Stimulated activated CD4-positive, alpha-beta T cell treated with anti-CD3 and anti-CD28 coated beads, Interleukin-15, amount 100 ng/mL, for 24 hours (primary cell): ENCODE measurements around the gene PUS1.
A peak's percentile ranks its signal among the peaks of the same experiment; 100 is the strongest.

Experiments used
- DNase-seq: peaks from one replicate; pipeline ENCODE4 v3.0.0-alpha.2; 2020

PUS1 gene

DNA sequence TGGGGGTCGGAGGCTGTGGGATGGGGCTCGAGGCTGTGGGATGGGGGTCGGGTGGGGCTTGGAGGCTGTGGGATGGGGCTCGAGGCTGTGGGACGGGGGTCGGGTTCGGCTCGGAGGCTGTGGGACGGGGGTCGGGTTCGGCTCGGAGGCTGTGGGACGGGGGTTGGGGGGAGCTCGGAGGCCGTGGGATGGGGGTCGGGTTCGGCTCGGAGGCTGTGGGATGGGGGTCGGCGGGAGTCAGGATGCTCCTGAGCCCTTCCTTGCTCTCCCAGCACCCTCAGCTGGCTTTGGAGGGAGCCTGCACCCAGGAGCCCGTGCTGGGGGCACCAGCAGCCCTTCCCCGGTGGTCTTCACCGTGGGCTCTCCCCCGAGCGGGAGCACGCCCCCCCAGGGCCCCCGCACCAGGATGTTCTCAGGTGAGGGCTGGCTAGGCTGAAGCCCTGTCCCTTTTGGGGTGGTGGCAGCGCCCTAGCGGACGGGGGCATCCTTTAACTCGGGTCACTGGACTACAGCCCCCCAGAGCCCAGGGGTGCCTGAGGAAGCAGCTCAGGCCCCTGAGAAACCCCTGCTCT lies 11.9 kb upstream of the PUS1 start:
- no peak for DNase-seq

DNA sequence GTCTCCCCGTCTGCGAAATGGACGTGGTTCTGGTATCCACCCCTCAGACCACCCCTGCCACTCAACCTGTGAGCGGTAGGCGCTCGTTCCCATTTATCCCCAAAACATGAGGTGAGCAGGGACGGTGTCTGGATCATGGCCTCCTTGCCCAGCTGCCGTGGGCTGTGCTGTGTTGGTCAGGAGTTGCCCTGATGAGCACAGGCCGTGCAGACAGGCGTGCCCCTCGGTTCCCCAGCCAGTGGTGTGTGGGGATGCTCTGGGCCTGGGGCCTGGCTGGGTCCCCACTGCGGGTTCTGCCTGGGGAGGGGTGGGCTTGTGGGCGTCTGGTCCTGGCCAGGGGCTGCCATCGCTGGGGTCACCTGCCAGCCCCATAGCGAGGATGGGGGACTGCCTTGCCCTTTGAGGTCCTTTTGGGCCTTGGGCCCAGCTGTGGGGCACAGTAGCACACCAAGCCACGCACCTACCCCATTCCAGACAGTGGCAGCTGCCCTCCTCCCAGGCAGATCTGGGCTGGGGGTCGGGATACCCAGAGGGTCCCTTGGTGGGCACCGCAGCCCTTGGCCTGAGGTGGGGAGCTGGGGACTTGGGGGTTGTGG lies 11.3 kb upstream of the PUS1 start:
- no peak for DNase-seq

DNA sequence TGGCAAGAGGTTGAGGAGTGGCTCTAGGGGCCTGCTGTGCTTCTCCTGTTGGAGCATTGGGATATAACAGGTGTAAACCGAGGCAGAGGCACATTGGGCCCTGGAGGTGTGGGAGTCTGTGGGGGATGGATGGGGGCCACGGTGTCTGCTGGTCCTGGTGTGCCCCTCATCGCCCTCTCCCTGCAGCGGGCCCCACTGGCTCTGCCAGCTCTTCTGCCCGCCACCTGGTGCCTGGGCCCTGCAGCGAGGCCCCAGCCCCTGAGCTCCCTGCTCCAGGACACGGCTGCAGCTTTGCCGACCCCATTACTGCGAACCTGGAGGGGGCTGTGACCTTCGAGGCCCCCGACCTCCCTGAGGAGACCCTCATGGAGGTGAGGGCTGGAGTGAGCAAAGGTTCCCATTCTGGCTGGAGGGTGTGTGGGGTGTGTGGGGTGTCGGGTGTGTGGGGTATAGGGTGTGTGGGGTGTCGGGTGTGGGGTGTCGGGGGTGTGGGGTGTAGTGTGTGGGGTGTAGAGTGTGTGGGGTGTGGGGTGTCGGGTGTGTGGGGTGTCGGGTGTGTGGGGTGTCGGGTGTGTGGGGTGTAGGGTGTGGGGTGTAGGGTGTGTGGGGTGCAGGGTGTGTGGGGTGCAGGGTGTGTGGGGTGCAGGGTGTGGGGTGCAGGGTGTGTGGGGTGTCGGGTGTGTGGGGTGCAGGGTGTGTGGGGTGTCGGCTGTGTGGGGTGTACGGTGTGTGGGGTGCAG lies 10.6 kb upstream of the PUS1 start:
- no peak for DNase-seq

DNA sequence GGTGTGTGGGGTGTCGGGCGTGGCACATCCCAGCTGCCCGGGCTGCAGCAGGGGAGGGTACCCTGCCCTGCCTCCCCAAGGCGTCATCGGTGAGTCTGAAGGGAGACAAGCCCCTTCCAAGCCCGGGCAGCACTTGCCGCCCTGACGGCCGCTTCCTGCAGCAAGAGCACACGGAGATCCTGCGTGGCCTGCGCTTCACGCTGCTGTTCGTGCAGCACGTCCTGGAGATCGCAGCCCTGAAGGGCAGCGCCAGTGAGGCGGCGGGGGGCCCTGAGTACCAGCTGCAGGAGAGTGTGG lies 10.1 kb upstream of the PUS1 start:
- DNase-seq: no peak

DNA sequence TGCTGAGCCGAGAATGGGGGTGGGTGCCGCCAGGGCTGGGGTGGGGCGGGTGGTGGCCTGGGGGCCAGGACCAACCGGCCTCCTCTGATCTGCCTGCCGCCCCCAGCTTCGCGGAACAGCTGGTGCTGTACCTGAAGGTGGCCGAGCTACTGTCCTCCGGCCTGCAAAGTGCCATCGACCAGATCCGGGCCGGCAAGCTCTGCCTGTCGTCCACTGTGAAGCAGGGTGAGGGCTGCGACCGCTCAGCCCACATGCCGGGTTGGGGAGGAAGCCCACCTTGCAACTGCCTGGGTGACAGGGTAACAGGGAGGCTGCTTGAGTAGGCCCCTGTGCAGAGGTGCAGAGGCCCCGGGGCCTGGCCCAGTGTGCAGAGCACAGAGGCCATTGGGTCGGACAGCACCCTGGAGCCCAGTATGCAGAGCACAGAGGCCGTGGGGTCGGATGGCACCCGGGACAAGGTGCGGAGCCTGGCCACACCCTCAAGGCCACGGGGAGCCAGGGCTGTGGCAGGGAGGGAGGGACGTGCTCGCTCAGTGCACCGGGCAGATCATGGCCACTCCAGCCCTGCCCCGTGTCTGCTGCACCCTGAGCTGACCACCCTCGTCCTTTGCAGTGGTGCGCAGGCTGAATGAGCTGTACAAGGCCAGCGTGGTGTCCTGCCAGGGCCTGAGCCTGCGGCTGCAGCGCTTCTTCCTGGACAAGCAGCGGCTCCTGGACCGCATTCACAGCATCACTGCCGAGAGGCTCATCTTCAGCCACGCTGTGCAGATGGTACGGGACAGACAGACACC lies 9.5 kb upstream of the PUS1 start:
- DNase-seq: no peak

DNA sequence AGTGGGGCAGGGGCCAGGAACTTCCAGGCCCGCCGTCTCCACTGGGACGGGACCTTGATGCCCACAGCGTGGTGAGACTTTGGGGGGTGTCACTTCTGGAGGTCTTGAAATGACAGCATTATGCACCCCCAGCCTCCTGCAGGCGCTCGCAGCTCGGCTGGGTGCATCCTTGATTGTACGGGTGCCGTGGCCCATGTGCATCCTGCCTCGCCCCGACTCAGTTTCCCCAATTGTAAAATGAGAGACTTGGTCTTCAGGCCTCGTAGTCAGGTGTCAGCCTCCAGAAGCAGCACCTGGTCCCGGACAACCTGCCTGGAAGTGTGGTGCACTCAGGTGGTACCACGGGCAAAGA lies 8.9 kb upstream of the PUS1 start:
- no peak for DNase-seq

DNA sequence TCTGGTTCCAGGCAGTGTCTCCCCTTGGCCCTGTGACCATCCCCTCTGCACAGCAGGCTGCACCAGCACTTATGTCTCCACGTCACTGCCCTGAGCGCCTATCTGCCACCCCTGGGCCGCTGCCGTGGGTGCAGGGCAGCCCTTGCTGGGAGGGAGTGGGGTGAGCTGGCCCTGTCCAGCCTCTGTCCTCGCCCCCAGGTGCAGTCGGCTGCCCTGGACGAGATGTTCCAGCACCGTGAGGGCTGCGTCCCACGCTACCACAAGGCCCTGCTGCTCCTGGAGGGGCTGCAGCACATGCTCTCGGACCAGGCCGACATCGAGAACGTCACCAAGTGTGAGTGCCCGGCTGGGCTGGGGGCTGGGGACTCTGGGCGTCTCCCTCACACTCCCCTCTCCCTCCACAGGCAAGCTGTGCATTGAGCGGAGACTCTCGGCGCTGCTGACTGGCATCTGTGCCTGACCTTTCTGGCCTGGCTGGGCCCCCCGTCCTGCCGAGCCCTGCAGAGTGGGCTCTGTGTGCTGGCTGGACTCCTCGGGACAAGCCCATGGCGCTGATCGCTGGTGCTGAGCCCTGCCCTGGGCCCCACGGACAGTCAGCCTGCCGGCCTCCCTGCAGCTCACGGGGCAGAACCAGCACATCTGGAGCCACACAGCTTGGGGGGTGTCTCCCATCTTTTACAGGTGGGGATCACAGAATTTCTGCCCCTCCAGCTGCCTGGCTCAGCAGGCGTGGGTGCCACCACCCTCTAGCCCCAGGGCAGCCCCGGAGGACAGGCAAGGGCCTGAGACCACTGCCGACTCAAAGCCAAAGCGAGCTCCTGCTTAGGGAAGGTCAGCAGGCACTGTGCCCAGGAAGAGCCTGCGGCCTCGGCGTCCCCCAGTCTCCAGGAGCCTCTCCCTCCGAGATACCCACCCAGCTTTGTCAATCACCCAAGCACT lies 7.9 kb upstream of the PUS1 start:
- DNase-seq: no peak

DNA sequence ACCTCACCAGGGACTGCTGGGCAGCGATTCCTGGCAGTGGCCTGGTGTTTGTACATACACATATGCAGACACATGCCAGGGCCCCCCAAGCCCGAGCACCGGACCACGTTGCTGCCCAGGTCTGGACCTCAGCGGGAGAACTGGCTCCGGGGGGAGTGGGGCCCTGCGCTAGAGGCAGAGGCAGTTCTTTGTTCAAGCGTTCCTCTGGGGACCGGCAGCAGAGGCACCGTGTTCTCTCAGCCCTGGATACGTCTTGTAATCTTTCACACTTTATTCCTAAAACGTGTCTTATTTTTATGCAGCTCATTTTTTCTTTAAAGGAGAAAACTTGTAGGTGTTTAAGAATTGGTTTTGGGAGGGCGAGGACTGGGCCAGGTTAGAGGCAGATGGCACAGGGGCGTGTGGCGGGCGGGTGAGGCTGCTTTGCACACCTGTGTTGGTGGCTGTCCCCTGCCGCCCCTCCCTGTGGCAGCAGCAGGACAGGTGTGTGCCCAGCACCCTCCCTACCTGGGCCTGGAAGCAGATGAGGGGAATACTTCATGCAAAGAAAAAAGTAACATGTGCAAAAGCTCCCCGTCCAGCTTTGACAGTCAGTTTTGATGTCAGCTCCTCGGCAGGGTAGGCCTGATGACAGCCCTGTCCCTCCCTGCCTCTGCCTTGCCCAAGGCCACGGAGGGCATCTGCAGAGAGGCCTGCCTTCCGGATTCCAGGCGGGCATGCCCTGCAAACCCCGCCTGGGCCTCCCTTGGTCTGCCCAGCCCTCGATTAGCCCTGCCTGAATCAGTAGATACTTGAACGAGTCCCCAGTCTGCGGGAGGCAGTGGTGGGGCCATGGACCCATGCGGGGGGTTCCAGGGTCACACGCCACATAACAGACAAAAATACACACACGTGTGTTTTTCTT lies 7.0 kb upstream of the PUS1 start:
- no peak for DNase-seq

DNA sequence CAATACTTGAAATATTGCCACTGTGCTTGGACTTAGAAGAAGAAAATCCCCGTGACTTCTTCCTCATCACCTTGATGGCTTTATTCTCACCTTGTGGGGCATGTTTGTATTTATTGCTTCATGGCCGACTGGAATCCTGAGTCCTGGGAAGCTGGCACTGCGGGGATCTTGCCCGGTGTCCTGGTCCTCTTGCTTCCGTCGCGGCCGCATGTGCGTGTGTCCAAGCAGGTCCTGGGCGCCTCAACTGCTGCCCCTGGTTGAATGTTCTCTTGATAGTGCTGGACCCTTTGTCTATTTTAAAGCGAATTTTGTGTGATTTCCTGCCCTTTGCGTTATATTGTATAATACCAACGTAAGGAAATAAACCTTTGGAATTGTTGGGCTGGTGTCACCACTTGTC lies 6.3 kb upstream of the PUS1 start:
- no peak for DNase-seq

DNA sequence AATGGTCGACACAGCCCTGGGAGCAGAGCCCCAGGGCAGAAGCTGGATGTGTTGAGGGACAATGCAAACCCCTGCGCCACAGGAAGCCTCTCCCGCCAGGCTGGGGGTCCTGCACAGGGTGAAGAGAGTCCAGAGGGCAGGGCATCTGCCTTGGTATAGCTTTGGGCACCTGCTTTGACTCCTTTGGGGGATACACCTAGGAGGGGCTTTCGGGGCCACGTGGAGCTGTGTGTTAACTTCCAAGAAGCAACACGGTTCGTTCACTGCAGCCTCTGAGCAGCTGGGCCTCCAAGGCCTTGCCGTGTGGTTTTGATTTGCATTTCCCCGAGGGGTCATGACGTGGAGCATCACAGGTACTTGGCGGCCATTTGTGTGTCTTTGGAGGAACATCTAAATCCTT lies 5.8 kb upstream of the PUS1 start:
- no peak for DNase-seq

DNA sequence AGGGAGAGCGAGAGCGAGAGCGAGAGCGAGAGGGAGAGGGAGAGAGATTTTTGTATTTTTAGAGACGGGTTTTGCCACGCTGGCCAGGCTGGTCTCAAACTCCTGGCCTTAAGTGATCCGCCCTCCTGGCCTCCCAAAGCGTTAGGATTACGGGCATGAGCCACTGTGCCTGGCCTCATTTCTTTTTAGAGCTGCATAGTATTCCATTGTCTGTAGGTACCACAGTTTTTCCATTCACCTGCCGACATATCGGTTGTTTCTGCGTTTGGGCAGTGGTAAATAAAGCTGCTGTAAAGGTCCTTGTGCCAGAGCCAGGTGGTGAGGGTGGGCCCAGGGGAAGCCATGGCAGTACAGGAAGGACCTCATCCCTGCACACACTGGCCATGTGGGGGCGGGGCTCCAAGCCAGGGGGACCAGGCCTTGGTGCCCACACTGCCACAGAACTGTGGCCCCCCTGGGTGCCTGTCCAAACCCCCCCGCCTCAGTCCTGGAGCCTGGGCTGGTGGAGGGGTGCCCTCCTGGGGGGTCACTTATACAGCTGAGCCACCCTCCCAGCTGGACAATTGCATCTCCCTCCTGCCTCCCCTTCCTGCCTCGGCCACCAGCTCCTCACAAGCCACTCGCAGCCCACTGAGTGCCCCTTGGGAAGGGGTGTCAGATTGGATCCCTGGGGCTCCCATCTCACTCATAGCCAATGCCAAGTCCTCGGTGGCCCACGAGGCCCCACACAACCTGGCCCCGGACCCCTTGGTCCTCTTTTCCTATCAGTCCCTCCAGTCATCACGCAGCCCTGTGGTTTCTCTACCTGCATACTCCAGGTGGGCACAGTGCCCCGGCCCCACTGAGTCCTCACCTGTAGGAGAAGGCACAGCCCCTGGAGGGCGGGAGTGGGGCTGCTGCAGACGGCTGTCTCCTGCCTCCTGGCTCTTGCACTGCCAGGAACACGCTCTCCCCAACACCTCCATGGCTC lies 1.7 kb upstream of the PUS1 start:
- DNase-seq: no peak

DNA sequence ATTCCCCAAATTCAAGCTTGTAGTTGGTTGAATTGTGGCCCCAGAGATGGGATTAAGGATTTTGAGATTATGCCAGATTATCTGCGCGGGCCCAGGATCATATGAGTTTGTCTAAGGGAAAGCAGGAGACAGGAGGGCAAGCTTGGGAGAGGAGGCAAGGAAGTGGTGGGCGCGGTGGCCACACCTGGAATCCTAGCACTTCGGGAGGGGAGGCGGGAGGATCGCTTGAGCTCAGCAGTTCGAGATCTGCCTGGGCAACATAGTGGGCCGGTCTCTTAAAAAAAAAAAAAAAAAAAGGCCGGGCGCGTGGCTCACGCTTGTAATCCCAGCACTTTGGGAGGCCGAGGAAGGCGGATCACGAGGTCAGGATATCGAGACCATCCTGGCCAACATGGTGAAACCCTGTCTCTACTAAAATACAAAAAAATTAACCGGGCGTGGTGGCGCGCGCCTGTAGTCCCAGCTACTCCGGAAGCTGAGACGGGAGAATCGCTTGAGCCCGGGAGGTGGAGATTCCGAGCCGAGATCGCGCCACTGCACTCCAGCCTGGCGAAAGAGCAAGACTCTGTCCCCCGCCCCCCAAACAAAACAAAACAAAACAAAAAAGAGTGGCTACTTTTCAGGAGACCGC lies 881 bp upstream of the PUS1 start:
- no peak for DNase-seq

DNA sequence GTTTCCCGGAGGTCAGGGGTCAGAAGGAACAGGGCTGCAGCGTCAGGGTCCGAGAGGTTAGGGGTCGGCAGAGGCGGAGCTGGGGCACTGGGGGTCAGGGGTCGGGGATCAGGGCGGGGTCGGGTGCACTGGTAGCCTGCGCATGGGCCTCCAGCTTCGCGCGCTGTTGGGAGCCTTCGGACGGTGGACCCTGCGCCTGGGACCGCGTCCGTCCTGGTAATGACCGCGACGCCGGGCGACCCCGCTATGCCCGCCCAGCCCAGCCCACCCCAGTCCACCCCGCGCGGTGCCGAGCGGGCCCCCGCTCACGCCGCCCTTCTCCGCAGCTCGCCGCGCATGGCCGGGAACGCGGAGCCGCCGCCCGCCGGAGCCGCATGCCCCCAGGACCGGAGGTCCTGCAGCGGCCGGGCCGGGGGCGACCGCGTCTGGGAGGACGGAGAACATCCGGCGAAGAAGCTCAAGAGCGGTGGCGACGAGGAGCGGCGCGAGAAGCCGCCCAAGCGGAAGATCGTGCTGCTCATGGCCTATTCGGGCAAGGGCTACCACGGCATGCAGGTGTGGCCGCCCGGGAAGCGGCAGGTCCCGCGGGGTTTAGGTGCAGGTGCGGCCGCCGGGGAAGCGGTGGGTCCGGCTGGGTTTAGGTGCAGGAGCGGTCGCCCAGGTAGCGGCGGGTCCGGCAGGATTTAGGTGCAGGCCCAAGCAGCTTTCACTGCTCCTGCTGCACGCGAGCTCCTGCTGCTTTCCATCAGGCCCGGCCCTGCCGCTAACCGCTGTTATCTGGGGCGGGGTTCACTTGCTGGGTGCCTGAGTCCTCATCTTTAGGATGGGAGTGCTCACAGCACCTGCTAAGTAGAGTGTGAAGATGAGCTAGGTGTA lies 743 bp downstream of the PUS1 start:
- peak; percentile 45 for DNase-seq

DNA sequence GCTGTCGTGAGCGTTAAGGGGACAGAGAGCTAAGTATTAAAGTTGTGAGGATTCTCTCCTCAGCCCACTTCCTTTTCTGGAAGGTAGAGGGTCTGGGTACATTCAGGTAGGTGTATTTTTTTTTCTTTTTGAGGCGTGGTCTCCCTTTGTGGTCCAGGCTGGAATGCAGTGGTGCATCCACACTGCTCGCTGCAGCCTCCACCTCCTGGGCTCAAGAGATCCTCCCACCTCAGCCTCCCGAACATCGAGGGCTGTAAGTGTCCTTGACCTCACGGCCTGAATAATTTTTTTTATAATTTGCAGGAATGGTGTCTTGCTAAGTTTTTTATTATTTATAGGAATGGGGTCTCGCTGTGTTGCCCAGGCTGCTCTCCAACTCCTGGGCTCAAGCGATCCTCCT lies 1.4 kb downstream of the PUS1 start:
- DNase-seq: no peak

DNA sequence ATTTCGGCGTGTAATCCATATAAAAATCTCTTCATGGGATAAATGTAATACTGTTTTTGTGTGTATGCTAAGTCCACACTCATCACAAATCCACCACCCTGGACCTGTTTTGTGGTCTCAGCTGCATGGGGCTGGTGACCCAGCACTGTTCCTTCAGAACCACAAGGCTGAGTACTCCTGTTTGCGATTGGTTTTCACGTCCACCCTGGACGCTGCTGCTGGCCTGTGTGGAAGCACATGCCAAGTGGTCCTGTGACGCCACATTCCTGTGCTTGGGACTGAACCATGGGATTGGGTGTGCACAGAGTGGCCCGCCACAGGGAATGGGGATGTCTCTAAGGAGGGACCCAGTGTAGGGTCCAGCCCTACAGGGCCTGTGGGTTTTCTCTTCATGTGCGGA lies 4.3 kb downstream of the PUS1 start:
- DNase-seq: no peak

DNA sequence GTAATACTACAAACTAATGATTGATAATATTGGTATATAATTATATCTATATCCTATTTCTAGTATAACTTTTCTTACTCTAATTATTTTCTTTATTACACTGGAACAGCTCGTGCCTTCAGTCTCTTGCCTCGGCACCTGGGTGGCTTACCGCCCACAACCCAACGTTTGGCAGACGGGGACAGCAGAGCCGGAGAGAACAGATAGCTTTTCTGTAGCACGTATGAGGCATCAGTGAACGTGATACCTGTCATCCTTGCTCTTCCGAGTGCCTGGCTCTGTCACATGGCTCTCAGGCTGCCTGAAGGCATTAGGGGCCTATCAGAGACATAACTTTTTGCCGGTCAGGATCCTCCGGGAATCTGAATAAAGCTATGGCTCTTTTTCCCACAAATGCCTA lies 5.5 kb downstream of the PUS1 start:
- no peak for DNase-seq

DNA sequence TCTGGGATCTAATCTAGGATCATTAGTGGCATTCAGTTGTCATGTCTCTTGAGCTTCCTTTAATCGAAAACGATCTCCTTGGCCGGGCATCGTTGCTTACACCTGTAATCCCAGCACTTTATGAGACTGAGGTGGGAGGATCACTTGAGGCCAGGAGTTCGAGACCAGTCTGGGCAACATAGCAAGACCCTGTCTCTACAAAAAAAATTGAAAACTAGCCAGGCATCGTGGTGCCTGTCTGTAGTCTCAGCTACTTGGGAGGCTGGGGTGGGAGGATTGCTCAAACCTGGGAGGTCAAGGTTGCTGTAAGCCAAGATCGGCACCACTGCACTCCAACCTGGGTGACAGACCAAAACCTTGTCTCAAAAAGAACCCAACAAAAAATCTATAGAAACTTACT lies 9.0 kb downstream of the PUS1 start:
- DNase-seq: no peak

DNA sequence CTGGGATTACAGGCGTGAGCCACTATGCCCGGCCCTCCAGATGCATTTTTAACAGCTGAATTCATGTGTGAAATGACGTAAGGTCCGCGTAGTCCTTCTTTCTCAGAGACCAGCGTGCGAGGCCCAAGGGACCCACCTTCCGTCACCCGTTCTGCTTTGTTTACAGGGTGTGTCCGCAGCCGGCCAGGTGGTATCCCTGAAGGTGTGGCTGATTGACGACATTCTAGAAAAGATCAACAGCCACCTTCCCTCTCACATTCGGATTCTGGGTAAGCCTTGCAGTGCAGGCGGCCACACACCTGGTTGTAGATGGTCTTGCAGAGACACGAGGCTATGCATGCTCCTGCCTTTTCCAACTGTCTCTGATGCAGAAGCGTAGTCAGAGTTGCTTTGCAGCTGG lies 9.9 kb downstream of the PUS1 start:
- DNase-seq: no peak

DNA sequence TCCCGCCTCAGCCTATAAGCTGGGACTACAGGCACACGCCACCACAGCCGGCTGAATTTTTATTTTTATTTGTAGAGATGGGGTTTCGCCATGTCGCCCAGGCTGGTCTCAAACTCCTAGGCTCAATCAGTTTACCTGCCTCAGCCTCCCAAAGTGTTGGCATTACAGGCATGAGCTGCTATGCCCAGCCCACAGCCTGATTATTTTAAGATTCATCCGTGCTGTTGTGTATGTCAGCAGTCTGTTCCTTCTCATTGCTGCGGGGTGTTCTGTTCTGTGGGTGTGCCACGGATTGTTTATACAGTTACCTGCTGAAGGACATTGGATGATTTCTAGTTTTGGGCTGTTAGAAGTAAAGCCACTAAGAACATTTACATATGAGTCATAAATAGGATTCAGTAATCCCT lies 11.1 kb downstream of the PUS1 start:
- no peak for DNase-seq
